Measurements from ENCODE around the gene RNF26. TPM values are rescaled to one million over a fixed set of nuclear protein-coding genes. Genes with fewer than 3 reads are reported as not detected.

Gene RNF26
- total and polyA plus RNA-seq, 10 of the 15 experiments (the other 5 are each of a cell fraction or from before 2014, with no cell fraction given): 2.8 to 54.5 (median 17.7) TPM

DNA sequence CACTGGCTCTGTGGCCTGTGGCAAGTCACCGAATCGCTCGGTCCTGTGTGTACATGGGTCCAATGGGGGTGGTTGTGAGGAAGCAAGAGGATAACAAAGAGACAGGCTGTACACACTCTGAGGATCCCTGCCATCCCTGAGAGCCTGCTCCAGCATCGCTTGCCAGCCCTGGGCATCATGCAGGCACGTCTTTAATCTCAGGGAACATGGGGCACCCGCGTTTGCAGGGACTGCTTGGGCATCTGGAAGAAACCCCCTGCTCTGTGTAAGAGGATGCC, 7.6 kb downstream of the RNF26 start:
- intact Hi-C loops (cut with micrococcal nuclease; ENCODE audit: unreplicated experiment): no loop called here
- H3K27ac ChIP-seq (ENCODE audit: control insufficient read depth, insufficient read depth): no peak overlapping the region
- ChIA-PET CTCF (interaction anchor here (1.6 to 2.4 kb wide), 2 partner anchors 14 kb away, joined by 3 to 8 read pairs; no protein-coding TSS in a partner anchor), RAD21 (ENCODE audit: unreplicated experiment) (no interaction called here), POLR2A (no interaction called here), SMC1A (ENCODE audit: uncharacterized antibody, unreplicated experiment) (interaction anchor here (0.6 kb wide), 1 partner anchor 21 kb away, joined by 3 read pairs; no protein-coding TSS in a partner anchor)
- no peaks in the 10 kb centered on the region for H4K20me1 ChIP-seq (ENCODE audit: control insufficient read depth, insufficient read depth)
- H3K4me2 ChIP-seq (ENCODE audit: control insufficient read depth, insufficient read depth): no peak overlapping the region
- no peaks in the 10 kb centered on the region for H3K9me3 ChIP-seq (replicated peaks; ENCODE audit: control insufficient read depth, insufficient read depth, low read length)
- WGBS (ENCODE audit: insufficient coverage, insufficient replicate concordance, low lambda C conversion rate, missing lambda C conversion rate): 55% methylated on average over 7 of the region's 7 CpGs
- H3K79me2 ChIP-seq (ENCODE audit: control insufficient read depth, insufficient read depth, low read length): no peaks in the 10 kb centered on the region
- ATAC-seq (no peak), FAIRE-seq (no peak), DNase-seq (ENCODE audit: low read depth, low spot score) (no peak)
- H3K36me3 ChIP-seq (ENCODE audit: control insufficient read depth in 2 of 2, insufficient read depth in 2 of 2, low read length in 1 of 2): no peaks in the 10 kb centered on the region
- H3K27me3 ChIP-seq (replicated peaks in 1 of 2; ENCODE audit: control insufficient read depth in 2 of 2, insufficient read depth in 2 of 2, low read length in 1 of 2): peaks cover 9 to 11% of the 10 kb centered on the region in 2 experiments
- H3K4me3 ChIP-seq: no peak overlapping the region
- no peak for TF ChIP-seq SIX5 (IDR thresholded peaks at IDR 0.05; ENCODE audit: low read depth, low read length, severe bottlenecking)
- no peak for TF ChIP-seq RFX5 (IDR thresholded peaks at IDR 0.05; ENCODE audit: low read depth, low read length)
- TF ChIP-seq EP300 (IDR thresholded peaks at IDR 0.05; ENCODE audit: borderline replicate concordance in 1 of 2, control insufficient read depth in 1 of 2, low read depth in 2 of 2, low read length in 2 of 2): no peak
- TF ChIP-seq IRF4 (IDR thresholded peaks at IDR 0.05; ENCODE audit: low read depth, low read length): no peak
- TF ChIP-seq SMAD5 (IDR thresholded peaks at IDR 0.05; ENCODE audit: low read depth): no peak
- no peak for TF ChIP-seq MEF2A (IDR thresholded peaks at IDR 0.05; ENCODE audit: insufficient read depth, low read depth, low read length)
- TF ChIP-seq, protein P1, sequence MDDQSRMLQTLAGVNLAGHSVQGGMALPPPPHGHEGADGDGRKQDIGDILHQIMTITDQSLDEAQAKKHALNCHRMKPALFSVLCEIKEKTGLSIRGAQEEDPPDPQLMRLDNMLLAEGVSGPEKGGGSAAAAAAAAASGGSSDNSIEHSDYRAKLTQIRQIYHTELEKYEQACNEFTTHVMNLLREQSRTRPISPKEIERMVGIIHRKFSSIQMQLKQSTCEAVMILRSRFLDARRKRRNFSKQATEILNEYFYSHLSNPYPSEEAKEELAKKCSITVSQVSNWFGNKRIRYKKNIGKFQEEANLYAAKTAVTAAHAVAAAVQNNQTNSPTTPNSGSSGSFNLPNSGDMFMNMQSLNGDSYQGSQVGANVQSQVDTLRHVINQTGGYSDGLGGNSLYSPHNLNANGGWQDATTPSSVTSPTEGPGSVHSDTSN (IDR thresholded peaks at IDR 0.05; ENCODE audit: insufficient replicate concordance, low read depth, low read length): no peak
- TF ChIP-seq POLR2AphosphoS5 (IDR thresholded peaks at IDR 0.05; ENCODE audit: low read length): no peak
- TF ChIP-seq NFYB (IDR thresholded peaks at IDR 0.05; ENCODE audit: insufficient read depth, low read depth, low read length): no peak
- TF ChIP-seq IKZF1 (conservative IDR thresholded peaks at IDR 0.05): no peak
- TF ChIP-seq TCF3 (IDR thresholded peaks at IDR 0.05; ENCODE audit: borderline replicate concordance, insufficient read depth, low read depth, low read length): no peak
- no peak for TF ChIP-seq JUND (IDR thresholded peaks at IDR 0.05; ENCODE audit: low read depth, low read length)
- TF ChIP-seq HDAC2 (IDR thresholded peaks at IDR 0.05): no peak
- TF ChIP-seq MTA3 (IDR thresholded peaks at IDR 0.05; ENCODE audit: borderline replicate concordance, low read length): no peak
- TF ChIP-seq CEBPZ (IDR thresholded peaks at IDR 0.05; ENCODE audit: low read depth, low read length): no peak
- no peak for TF ChIP-seq FOS (IDR thresholded peaks at IDR 0.05; ENCODE audit: borderline replicate concordance, extremely low read depth, insufficient read length)
- no peak for TF ChIP-seq BCL11A (IDR thresholded peaks at IDR 0.05; ENCODE audit: low read depth, low read length)
- TF ChIP-seq KAT2A (conservative IDR thresholded peaks at IDR 0.05; ENCODE audit: control insufficient read depth, low read depth, low read length): no peak
- no peak for TF ChIP-seq PAX8 (IDR thresholded peaks at IDR 0.05)
- in situ Hi-C loops (cut with MboI): no loop called here
- H3K9ac ChIP-seq (ENCODE audit: control insufficient read depth, insufficient read depth, low read length): no peak overlapping the region
- H2AFZ ChIP-seq (ENCODE audit: control insufficient read depth, low read depth, low read length): no peak overlapping the region
- no peaks in the 10 kb centered on the region for H3K4me1 ChIP-seq (ENCODE audit: control insufficient read depth, insufficient read depth, low read length)
- no TSS peak for BruUV-seq (replicated peaks)
